ENCODE measurements around the gene HSD3B2. TPM values are rescaled to one million over a fixed set of nuclear protein-coding genes. Genes with fewer than 3 reads are reported as not detected.

The HSD3B2 gene
- total RNA-seq, 1 experiment from 2014 or later: 1.0 TPM

- TF ChIP-seq ZNF423 (CRISPR knock-in tag; IDR thresholded peaks at IDR 0.05) (no peak), NFATC4 (CRISPR knock-in tag; IDR thresholded peaks at IDR 0.05) (no peak)
Observed at GRCh38 chr1:119470958-119471357, 56.0 kb downstream of the HSD3B2 start (continued).

- POLR2A ChIA-PET: interaction anchor here (0.6 kb wide), 1 partner anchor 39 kb away, joined by 3 read pairs; no protein-coding TSS in a partner anchor
- no peak for DNase-seq (ENCODE audit: low spot score)
Observed at GRCh38 chr1:119471566-119471965, 56.6 kb downstream of the HSD3B2 start.

GRCh38 chr1:119472080-119472818, 57.3 kb downstream of the HSD3B2 start:
- Mint-ChIP-seq H3K4me3 (no peak overlapping the region), H3K9me3 (no peaks in the 10 kb centered on the region), H3K4me1 (peaks cover 6% of the 10 kb centered on the region), H3K27me3 (ENCODE audit: low read depth) (peaks cover 5% of the 10 kb centered on the region; the same call in 1 of the 2 replicates), H3K27ac (no peak overlapping the region), H3K36me3 (no peaks in the 10 kb centered on the region)
- ATAC-seq (no peak), DNase-seq (ENCODE audit: low spot score) (no peak)
- ChIA-PET POLR2A (interaction anchor here (0.6 kb wide), 1 partner anchor 39 kb away, joined by 3 read pairs; no protein-coding TSS in a partner anchor), CTCF (interaction anchor here (0.7 to 2.5 kb wide), 4 partner anchors 13 to 197 kb away, joined by 3 to 7 read pairs (median 3); no protein-coding TSS in a partner anchor)
- TF ChIP-seq ZMAT4 (CRISPR knock-in tag; IDR thresholded peaks at IDR 0.05) (no peak), HMGA2 (CRISPR knock-in tag; IDR thresholded peaks at IDR 0.05) (no peak), ETV6 (CRISPR knock-in tag; IDR thresholded peaks at IDR 0.05) (no peak), AR (CRISPR knock-in tag; IDR thresholded peaks at IDR 0.05) (no peak), ATF1 (CRISPR knock-in tag; IDR thresholded peaks at IDR 0.05) (no peak), ATF6 (CRISPR knock-in tag; IDR thresholded peaks at IDR 0.05) (no peak), TEAD1 (CRISPR knock-in tag; IDR thresholded peaks at IDR 0.05) (no peak), GTF2I (CRISPR knock-in tag; conservative IDR thresholded peaks at IDR 0.05) (no peak)

More at GRCh38 chr1:119471566-119471965, 56.6 kb downstream of the HSD3B2 start:
- H3K4me3 Mint-ChIP-seq: no peak overlapping the region
- no peaks in the 10 kb centered on the region for H3K36me3 Mint-ChIP-seq
- peak; percentile 50 for ATAC-seq
- H3K4me1 Mint-ChIP-seq: peaks cover 11% of the 10 kb centered on the region
- no peaks in the 10 kb centered on the region for H3K9me3 Mint-ChIP-seq
- CTCF ChIA-PET: interaction anchor here (0.7 to 2.5 kb wide), 3 partner anchors 22 to 196 kb away, joined by 3 to 7 read pairs (median 3); no protein-coding TSS in a partner anchor
- TF ChIP-seq CREM (CRISPR knock-in tag; IDR thresholded peaks at IDR 0.05) (no peak), ATF2 (CRISPR knock-in tag; IDR thresholded peaks at IDR 0.05; ENCODE audit: borderline replicate concordance, low read depth) (no peak), ZNF532 (CRISPR knock-in tag; IDR thresholded peaks at IDR 0.05; ENCODE audit: borderline replicate concordance) (no peak), TEAD4 (CRISPR knock-in tag; IDR thresholded peaks at IDR 0.05) (no peak), FOXP1 (CRISPR knock-in tag; IDR thresholded peaks at IDR 0.05; ENCODE audit: borderline replicate concordance) (no peak), RORB (CRISPR knock-in tag; IDR thresholded peaks at IDR 0.05) (no peak)
- H3K27ac Mint-ChIP-seq: no peak overlapping the region
- peaks cover 5% of the 10 kb centered on the region; the same call in 1 of the 2 replicates for H3K27me3 Mint-ChIP-seq (ENCODE audit: low read depth)

All from WTC11 (cell line).